SK-N-SH treated with all-trans-retinoic acid at 6 μM for 48 hours (cell line): Measurements from ENCODE around the gene NSL1.

Experiments
- ATAC-seq: fragments of 200-7000 bp; cut with Tn5 transposase; 3 replicates; pipeline ENCODE4 v1.9.1; 2020; ENCODE audit warnings: mild to moderate bottlenecking, moderate library complexity
- ARNTL ChIP-seq: fragments of 450-650 bp; formaldehyde crosslinking; IDR thresholded peaks from 2 replicates; pipeline ENCODE4 v1.5.0; 2020; ENCODE audit warnings: low read depth, mild to moderate bottlenecking, moderate library complexity, borderline replicate concordance
- BACH2 ChIP-seq: fragments of 250-450 bp; sonication (Bioruptor Pico); IDR thresholded peaks from 2 replicates; pipeline ENCODE4 v1.9.0; 2021; ENCODE audit warnings: mild to moderate bottlenecking, borderline replicate concordance
- CSDC2 ChIP-seq: fragments of 250-450 bp; sonication (Bioruptor Pico); IDR thresholded peaks from 2 replicates; pipeline ENCODE4 v1.5.0; 2020; ENCODE audit warnings: mild to moderate bottlenecking, moderate library complexity
- ESRRG ChIP-seq: fragments of 250-450 bp; sonication (Bioruptor Pico); IDR thresholded peaks from 2 replicates; pipeline ENCODE4 v1.6.1; 2021; ENCODE audit warnings: mild to moderate bottlenecking
- GLIS3 ChIP-seq: fragments of 250-450 bp; sonication (Bioruptor Pico); IDR thresholded peaks from 2 replicates; pipeline ENCODE4 v1.5.0; 2020; ENCODE audit warnings: mild to moderate bottlenecking, moderate library complexity
- OSR1 ChIP-seq: fragments of 250-450 bp; sonication (Bioruptor Pico); IDR thresholded peaks from 2 replicates; pipeline ENCODE4 v1.8.0; 2022; ENCODE audit warnings: moderate library complexity, mild to moderate bottlenecking, inconsistent platforms
- PPARA ChIP-seq: fragments of 250-450 bp; sonication (Bioruptor Pico); IDR thresholded peaks from 2 replicates; pipeline ENCODE4 v1.5.0; 2020; ENCODE audit warnings: mild to moderate bottlenecking, borderline replicate concordance
- RARB ChIP-seq: fragments of 250-450 bp; sonication (Bioruptor Pico); IDR thresholded peaks from 2 replicates; pipeline ENCODE4 v1.8.0; 2021; ENCODE audit warnings: mild to moderate bottlenecking, moderate library complexity
- SNAI2 ChIP-seq: fragments of 250-450 bp; sonication (Bioruptor Pico); IDR thresholded peaks from 2 replicates; pipeline ENCODE4 v1.5.0; 2020; ENCODE audit warnings: mild to moderate bottlenecking, moderate library complexity
- TCF4 ChIP-seq: fragments of 250-450 bp; sonication (Bioruptor Pico); IDR thresholded peaks from 2 replicates; pipeline ENCODE4 v1.8.0; 2021; ENCODE audit warnings: mild to moderate bottlenecking, moderate library complexity, borderline replicate concordance
- ZC3H10 ChIP-seq: fragments of 250-450 bp; sonication (Bioruptor Pico); IDR thresholded peaks from 2 replicates; pipeline ENCODE4 v1.5.1; 2021; ENCODE audit warnings: mild to moderate bottlenecking, moderate library complexity
- ZFP3 ChIP-seq: fragments of 250-450 bp; sonication (Bioruptor Pico); IDR thresholded peaks from 2 replicates; pipeline ENCODE4 v1.5.0; 2020; ENCODE audit warnings: mild to moderate bottlenecking, moderate library complexity
- ZFP30 ChIP-seq: fragments of 450-650 bp; formaldehyde crosslinking; IDR thresholded peaks from 2 replicates; pipeline ENCODE4 v1.5.0; 2022; ENCODE audit warnings: mild to moderate bottlenecking, moderate library complexity
- ZNF565 ChIP-seq: fragments of 450-650 bp; formaldehyde crosslinking; conservative IDR thresholded peaks from 2 replicates; pipeline ENCODE4 v1.5.0; 2020; ENCODE audit warnings: low read depth, mild to moderate bottlenecking, moderate library complexity
- ZNF8 ChIP-seq: fragments of 450-650 bp; formaldehyde crosslinking; IDR thresholded peaks from 2 replicates; pipeline ENCODE4 v1.5.0; 2020; ENCODE audit warnings: mild to moderate bottlenecking, moderate library complexity
- TF ChIP-seq, protein P1 (sequence below): fragments of 250-450 bp; sonication (Bioruptor Pico); IDR thresholded peaks from 2 replicates; pipeline ENCODE4 v1.5.0; 2020; ENCODE audit warnings: mild to moderate bottlenecking, moderate library complexity
- TF ChIP-seq, protein P2 (sequence below): fragments of 250-450 bp; sonication (Bioruptor Pico); IDR thresholded peaks from 2 replicates; pipeline ENCODE4 v1.5.1; 2020; ENCODE audit warnings: low read depth, mild to moderate bottlenecking, moderate library complexity
- TF ChIP-seq, protein P3 (sequence below): fragments of 250-450 bp; sonication (Bioruptor Pico); IDR thresholded peaks from 2 replicates; pipeline ENCODE4 v1.8.0; 2021; ENCODE audit warnings: low read depth, mild to moderate bottlenecking, moderate library complexity, borderline replicate concordance

NSL1 gene

GRCh38 chr1:212677573-212677972, 114.0 kb downstream of the NSL1 start:
- TF ChIP-seq CSDC2 (CRISPR knock-in tag) = no peak
- TF ChIP-seq GLIS3 (CRISPR knock-in tag) = no peak
- TF ChIP-seq, protein P1, sequence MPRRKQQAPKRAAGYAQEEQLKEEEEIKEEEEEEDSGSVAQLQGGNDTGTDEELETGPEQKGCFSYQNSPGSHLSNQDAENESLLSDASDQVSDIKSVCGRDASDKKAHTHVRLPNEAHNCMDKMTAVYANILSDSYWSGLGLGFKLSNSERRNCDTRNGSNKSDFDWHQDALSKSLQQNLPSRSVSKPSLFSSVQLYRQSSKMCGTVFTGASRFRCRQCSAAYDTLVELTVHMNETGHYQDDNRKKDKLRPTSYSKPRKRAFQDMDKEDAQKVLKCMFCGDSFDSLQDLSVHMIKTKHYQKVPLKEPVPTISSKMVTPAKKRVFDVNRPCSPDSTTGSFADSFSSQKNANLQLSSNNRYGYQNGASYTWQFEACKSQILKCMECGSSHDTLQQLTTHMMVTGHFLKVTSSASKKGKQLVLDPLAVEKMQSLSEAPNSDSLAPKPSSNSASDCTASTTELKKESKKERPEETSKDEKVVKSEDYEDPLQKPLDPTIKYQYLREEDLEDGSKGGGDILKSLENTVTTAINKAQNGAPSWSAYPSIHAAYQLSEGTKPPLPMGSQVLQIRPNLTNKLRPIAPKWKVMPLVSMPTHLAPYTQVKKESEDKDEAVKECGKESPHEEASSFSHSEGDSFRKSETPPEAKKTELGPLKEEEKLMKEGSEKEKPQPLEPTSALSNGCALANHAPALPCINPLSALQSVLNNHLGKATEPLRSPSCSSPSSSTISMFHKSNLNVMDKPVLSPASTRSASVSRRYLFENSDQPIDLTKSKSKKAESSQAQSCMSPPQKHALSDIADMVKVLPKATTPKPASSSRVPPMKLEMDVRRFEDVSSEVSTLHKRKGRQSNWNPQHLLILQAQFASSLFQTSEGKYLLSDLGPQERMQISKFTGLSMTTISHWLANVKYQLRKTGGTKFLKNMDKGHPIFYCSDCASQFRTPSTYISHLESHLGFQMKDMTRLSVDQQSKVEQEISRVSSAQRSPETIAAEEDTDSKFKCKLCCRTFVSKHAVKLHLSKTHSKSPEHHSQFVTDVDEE = no peak
- no peak for TF ChIP-seq BACH2 (CRISPR knock-in tag)
- TF ChIP-seq SNAI2 (CRISPR knock-in tag) = no peak
- TF ChIP-seq ESRRG = no peak
- TF ChIP-seq, protein P2, sequence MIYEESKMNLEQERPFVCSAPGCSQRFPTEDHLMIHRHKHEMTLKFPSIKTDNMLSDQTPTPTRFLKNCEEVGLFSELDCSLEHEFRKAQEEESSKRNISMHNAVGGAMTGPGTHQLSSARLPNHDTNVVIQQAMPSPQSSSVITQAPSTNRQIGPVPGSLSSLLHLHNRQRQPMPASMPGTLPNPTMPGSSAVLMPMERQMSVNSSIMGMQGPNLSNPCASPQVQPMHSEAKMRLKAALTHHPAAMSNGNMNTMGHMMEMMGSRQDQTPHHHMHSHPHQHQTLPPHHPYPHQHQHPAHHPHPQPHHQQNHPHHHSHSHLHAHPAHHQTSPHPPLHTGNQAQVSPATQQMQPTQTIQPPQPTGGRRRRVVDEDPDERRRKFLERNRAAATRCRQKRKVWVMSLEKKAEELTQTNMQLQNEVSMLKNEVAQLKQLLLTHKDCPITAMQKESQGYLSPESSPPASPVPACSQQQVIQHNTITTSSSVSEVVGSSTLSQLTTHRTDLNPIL (CRISPR knock-in tag) = no peak
- TF ChIP-seq, protein P3, sequence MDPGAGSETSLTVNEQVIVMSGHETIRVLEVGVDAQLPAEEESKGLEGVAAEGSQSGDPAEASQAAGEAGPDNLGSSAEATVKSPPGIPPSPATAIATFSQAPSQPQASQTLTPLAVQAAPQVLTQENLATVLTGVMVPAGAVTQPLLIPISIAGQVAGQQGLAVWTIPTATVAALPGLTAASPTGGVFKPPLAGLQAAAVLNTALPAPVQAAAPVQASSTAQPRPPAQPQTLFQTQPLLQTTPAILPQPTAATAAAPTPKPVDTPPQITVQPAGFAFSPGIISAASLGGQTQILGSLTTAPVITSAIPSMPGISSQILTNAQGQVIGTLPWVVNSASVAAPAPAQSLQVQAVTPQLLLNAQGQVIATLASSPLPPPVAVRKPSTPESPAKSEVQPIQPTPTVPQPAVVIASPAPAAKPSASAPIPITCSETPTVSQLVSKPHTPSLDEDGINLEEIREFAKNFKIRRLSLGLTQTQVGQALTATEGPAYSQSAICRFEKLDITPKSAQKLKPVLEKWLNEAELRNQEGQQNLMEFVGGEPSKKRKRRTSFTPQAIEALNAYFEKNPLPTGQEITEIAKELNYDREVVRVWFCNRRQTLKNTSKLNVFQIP (CRISPR knock-in tag) = no peak
- TF ChIP-seq ZFP3 (CRISPR knock-in tag) = no peak
- no peak for TF ChIP-seq TCF4 (CRISPR knock-in tag)
- no peak for TF ChIP-seq OSR1 (CRISPR knock-in tag)
- TF ChIP-seq ARNTL (CRISPR knock-in tag) = no peak
- no peak for TF ChIP-seq RARB (CRISPR knock-in tag)
- no peak for TF ChIP-seq PPARA (CRISPR knock-in tag)
- no peak for TF ChIP-seq ZNF8 (CRISPR knock-in tag)
- ATAC-seq = no peak

DNA sequence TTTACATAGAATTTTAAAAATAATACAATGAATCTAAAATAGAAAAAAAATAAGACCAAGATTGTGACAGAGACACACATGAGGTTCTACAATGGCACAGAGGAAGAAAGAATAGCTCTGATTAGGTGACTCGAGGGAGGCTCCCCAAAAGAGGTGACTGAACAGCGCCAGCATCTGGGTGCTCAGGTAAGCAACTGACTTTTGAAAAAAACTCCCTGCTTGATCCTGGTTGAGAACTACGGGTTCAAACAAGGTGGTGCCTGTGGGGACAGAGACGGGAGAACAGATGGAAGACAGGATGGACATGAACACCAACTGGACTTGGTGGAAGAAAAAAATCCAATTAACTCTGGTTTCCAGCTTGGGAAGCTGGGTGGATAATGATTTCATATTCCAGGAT, 114.4 kb downstream of the NSL1 start:
- TF ChIP-seq ZNF8 (CRISPR knock-in tag) = no peak
- no peak for TF ChIP-seq ZC3H10 (CRISPR knock-in tag)
- no peak for TF ChIP-seq PPARA (CRISPR knock-in tag)
- no peak for TF ChIP-seq BACH2 (CRISPR knock-in tag)
- TF ChIP-seq OSR1 (CRISPR knock-in tag) = no peak
- no peak for TF ChIP-seq ZNF565 (CRISPR knock-in tag)
- TF ChIP-seq ZFP30 = no peak
- TF ChIP-seq, protein P1 = no peak
- ATAC-seq = no peak
